Measurements from ENCODE around the gene MYOC.
"Not testable (repeated sequence)": the region's sequence is repeated elsewhere in the genome, so short reads cannot be mapped to it uniquely, and the experiment has no call there.

MYOC gene

DNA sequence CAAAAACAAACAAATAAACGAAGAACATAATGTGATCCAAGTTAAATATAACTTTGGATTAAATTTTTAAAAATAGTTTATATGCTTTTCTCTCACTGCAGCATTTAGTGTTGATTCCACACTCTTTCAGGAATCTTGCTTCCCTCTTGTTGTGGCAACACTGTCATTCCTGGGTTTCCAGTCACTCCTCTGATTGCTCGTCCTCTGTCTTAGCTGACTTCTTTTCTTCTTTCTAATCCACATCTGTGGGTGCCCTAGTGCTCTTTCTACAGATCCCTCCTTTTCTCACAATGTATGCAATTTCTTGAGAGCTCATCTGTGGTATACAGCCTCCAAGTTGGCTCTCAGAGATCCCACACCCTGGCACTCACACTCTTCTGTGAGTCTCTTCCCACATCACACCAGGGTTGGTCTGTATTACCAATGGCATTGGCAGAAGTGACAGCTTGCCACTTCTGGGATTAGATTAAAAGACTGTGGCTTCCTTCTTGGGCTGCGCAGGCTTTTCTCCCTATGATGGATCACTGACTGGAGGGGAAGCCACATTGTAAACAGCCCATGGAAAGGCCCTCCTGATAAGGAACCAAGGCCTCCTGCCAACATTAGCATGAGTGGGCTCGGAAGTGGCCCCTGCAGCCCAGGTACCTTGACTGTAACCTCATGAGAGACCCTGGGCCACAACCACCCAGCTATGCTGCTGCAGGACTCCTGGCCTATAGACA is 11.5 kb upstream of the MYOC start:
- no peak for TF ChIP-seq LEF1 (IDR thresholded peaks at IDR 0.05; ENCODE audit: borderline replicate concordance)
- TF ChIP-seq L3MBTL2 (conservative IDR thresholded peaks at IDR 0.05) = no peak
- no peak for TF ChIP-seq FOXK2 (IDR thresholded peaks at IDR 0.05)
- TF ChIP-seq FOXA1 (IDR thresholded peaks at IDR 0.05) = no peak
- no peak for TF ChIP-seq ELF4 (IDR thresholded peaks at IDR 0.05)
- no peak for TF ChIP-seq SP1 (IDR thresholded peaks at IDR 0.05)
- no peak for TF ChIP-seq ARNT (IDR thresholded peaks at IDR 0.05)
- no peak for TF ChIP-seq TARDBP (IDR thresholded peaks at IDR 0.05)
- no peak for TF ChIP-seq SUZ12 (IDR thresholded peaks at IDR 0.05)
- TF ChIP-seq BHLHE40 (IDR thresholded peaks at IDR 0.05; ENCODE audit: borderline replicate concordance) = no peak
- TF ChIP-seq, protein P1, sequence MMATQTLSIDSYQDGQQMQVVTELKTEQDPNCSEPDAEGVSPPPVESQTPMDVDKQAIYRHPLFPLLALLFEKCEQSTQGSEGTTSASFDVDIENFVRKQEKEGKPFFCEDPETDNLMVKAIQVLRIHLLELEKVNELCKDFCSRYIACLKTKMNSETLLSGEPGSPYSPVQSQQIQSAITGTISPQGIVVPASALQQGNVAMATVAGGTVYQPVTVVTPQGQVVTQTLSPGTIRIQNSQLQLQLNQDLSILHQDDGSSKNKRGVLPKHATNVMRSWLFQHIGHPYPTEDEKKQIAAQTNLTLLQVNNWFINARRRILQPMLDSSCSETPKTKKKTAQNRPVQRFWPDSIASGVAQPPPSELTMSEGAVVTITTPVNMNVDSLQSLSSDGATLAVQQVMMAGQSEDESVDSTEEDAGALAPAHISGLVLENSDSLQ (IDR thresholded peaks at IDR 0.05) = no peak
- no peak for TF ChIP-seq CTBP1 (IDR thresholded peaks at IDR 0.05; ENCODE audit: borderline replicate concordance)
- TF ChIP-seq HDGF (IDR thresholded peaks at IDR 0.05; ENCODE audit: borderline replicate concordance) = no peak
- no peak for TF ChIP-seq NFRKB (IDR thresholded peaks at IDR 0.05)
- TF ChIP-seq ZNF384 (IDR thresholded peaks at IDR 0.05) = no peak
- no peak for DNase-seq (ENCODE audit: extremely low spot score)
- ChIA-PET POLR2A (no interaction called here), CTCF (no interaction called here)

GRCh38 chr1:171663036-171663853 is 10.8 kb upstream of the MYOC start:
- POLR2A ChIA-PET = no interaction called here
- TF ChIP-seq ZNF384 (IDR thresholded peaks at IDR 0.05) = no peak
- no peak for TF ChIP-seq FOXA1 (IDR thresholded peaks at IDR 0.05)
- TF ChIP-seq SP1 (IDR thresholded peaks at IDR 0.05) = no peak
- TF ChIP-seq FOXK2 (IDR thresholded peaks at IDR 0.05) = no peak
- TF ChIP-seq ELF4 (IDR thresholded peaks at IDR 0.05) = no peak
- TF ChIP-seq HDGF (IDR thresholded peaks at IDR 0.05; ENCODE audit: borderline replicate concordance) = no peak
- TF ChIP-seq BHLHE40 (IDR thresholded peaks at IDR 0.05; ENCODE audit: borderline replicate concordance) = no peak
- TF ChIP-seq SUZ12 (IDR thresholded peaks at IDR 0.05) = no peak
- TF ChIP-seq, protein P1 (IDR thresholded peaks at IDR 0.05) = no peak
- TF ChIP-seq FOXM1 (IDR thresholded peaks at IDR 0.05; ENCODE audit: borderline replicate concordance) = no peak
- CTCF ChIA-PET = no interaction called here
- DNase-seq (ENCODE audit: extremely low spot score) = no peak

- ChIA-PET CTCF (no interaction called here), POLR2A (no interaction called here)
Measured at GRCh38 chr1:171661076-171661650, 8.7 kb upstream of the MYOC start.

DNA sequence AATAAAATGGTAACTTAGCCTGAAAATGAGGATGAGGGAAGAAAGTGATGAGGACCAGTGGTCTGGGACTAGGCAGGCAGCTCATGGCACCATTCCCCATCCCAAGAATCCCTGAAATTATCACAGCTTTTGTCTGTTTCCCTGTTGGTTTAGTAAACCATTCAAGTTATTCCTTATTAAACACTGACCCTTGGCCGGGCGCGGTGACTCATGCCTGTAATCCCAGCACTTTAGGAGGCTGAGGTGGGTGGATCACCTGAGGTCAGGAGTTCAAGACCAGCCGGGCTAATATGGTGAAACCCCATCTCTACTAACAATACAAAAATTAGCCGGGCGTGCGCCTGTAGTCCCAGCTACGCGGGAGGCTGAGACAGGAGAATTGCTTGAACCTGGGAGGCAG is 3.7 kb upstream of the MYOC start:
- DNase-seq (ENCODE audit: extremely low spot score); POLR2A ChIA-PET: not testable (repeated sequence)
- CTCF ChIA-PET = interaction anchor here (1.1 to 2.3 kb wide), 4 partner anchors 11 to 60 kb away, joined by 3 to 14 read pairs (median 4); no protein-coding TSS in a partner anchor

More at GRCh38 chr1:171661076-171661650, 8.7 kb upstream of the MYOC start:
- no peak for DNase-seq (ENCODE audit: extremely low spot score)
- TF ChIP-seq CTBP1 (IDR thresholded peaks at IDR 0.05; ENCODE audit: borderline replicate concordance) (no peak), ZNF384 (IDR thresholded peaks at IDR 0.05) (no peak), TARDBP (IDR thresholded peaks at IDR 0.05) (no peak), FOXA1 (IDR thresholded peaks at IDR 0.05) (no peak), ELF4 (IDR thresholded peaks at IDR 0.05) (no peak), ARNT (IDR thresholded peaks at IDR 0.05) (no peak), SP1 (IDR thresholded peaks at IDR 0.05) (no peak), BHLHE40 (IDR thresholded peaks at IDR 0.05; ENCODE audit: borderline replicate concordance) (no peak), L3MBTL2 (conservative IDR thresholded peaks at IDR 0.05) (no peak), NFRKB (IDR thresholded peaks at IDR 0.05) (no peak), HDGF (IDR thresholded peaks at IDR 0.05; ENCODE audit: borderline replicate concordance) (no peak), FOXM1 (IDR thresholded peaks at IDR 0.05; ENCODE audit: borderline replicate concordance) (no peak), LEF1 (IDR thresholded peaks at IDR 0.05; ENCODE audit: borderline replicate concordance) (no peak), FOXK2 (IDR thresholded peaks at IDR 0.05) (no peak), SUZ12 (IDR thresholded peaks at IDR 0.05) (no peak)
- TF ChIP-seq, protein P1 (IDR thresholded peaks at IDR 0.05) = no peak

DNA sequence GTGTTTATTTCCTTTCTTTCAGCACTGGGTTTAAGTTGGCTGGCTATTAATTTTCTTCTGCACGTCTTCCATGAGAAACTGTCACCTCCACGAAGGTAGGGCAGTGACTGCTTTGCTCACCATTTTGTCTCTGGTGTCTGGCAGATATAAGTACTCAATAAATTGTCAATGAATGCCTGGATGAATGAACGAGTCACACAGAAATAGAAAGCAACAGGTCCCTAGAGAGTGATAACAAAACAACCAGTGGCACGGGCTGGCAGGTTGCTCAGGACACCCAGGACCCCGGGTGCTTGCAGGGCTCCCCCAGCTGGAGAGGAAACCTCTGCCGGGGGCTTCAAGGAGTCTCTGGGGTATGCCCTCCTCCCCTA is 3.2 kb upstream of the MYOC start:
- TF ChIP-seq BHLHE40 (IDR thresholded peaks at IDR 0.05; ENCODE audit: borderline replicate concordance) = no peak
- ChIA-PET POLR2A (no interaction called here), CTCF (interaction anchor here (1.1 to 2.3 kb wide), 3 partner anchors 10 to 60 kb away, joined by 3 to 14 read pairs (median 4); no protein-coding TSS in a partner anchor)
- DNase-seq (ENCODE audit: extremely low spot score) = no peak
